ENCODE data around the gene ANGPTL8. TPM values are rescaled to one million over a fixed set of nuclear protein-coding genes. Genes with fewer than 3 reads are reported as not detected.

Gene ANGPTL8
- total and polyA plus RNA-seq, 2 experiments from 2014 or later = not detected

GRCh38 chr19:11238781-11239376, 540 bp upstream of the ANGPTL8 start:
- ATAC-seq = no peak
- peaks cover 9% of the 10 kb centered on the region for H3K4me1 Mint-ChIP-seq
- Histone ChIP-seq H3K4me3 (no peak overlapping the region), H2AFZ (no peak overlapping the region), H4K20me1 (replicated peaks; ENCODE audit: insufficient read depth) (no peaks in the 10 kb centered on the region), H3K4me1 (ENCODE audit: insufficient read depth) (no peaks in the 10 kb centered on the region), H3F3A (replicated peaks; ENCODE audit: low read depth) (no peaks in the 10 kb centered on the region), H3K27me3 (ENCODE audit: insufficient read depth) (no peaks in the 10 kb centered on the region), H3K27ac (ENCODE audit: low read depth) (no peak overlapping the region), H3K79me2 (replicated peaks; ENCODE audit: insufficient read depth) (no peaks in the 10 kb centered on the region), H3K9me2 (ENCODE audit: insufficient read depth) (no peaks in the 10 kb centered on the region), H3K36me3 (ENCODE audit: insufficient read depth) (no peaks in the 10 kb centered on the region; the same call in 1 of the 2 replicates), H3K4me2 (no peak overlapping the region)
- TF ChIP-seq NANOG (IDR thresholded peaks at IDR 0.05; ENCODE audit: borderline replicate concordance) (no peak), ZNF114 (CRISPR knock-in tag; IDR thresholded peaks at IDR 0.05) (no peak), EZH2phosphoT487 (IDR thresholded peaks at IDR 0.05; ENCODE audit: unreplicated experiment) (no peak), REST (IDR thresholded peaks at IDR 0.05; ENCODE audit: unreplicated experiment) (no peak), POLR2AphosphoS5 (IDR thresholded peaks at IDR 0.05; ENCODE audit: low read depth) (no peak), STAT1 (IDR thresholded peaks at IDR 0.05; ENCODE audit: unreplicated experiment) (no peak), ZNF331 (CRISPR knock-in tag; IDR thresholded peaks at IDR 0.05; ENCODE audit: low read depth) (no peak)
- no peak overlapping the region; the same call in 2 of the 3 replicates for H3K4me3 Mint-ChIP-seq
- no peaks in the 10 kb centered on the region for H3K9me3 Mint-ChIP-seq
- no peak overlapping the region for H3K27ac Mint-ChIP-seq
- peaks cover 30% of the 10 kb centered on the region for H3K36me3 Mint-ChIP-seq (ENCODE audit: low read depth)
- H3K27me3 Mint-ChIP-seq (ENCODE audit: insufficient read depth, low read depth, poor library complexity) = peaks cover 10% of the 10 kb centered on the region
- no peak for DNase-seq (ENCODE audit: low spot score)

GRCh38 chr19:11240008-11240444, 607 bp downstream of the ANGPTL8 start:
- Mint-ChIP-seq H3K27me3 (ENCODE audit: insufficient read depth, low read depth, poor library complexity) (peaks cover 11% of the 10 kb centered on the region), H3K4me1 (peaks cover 9% of the 10 kb centered on the region), H3K27ac (no peak overlapping the region), H3K9me3 (no peaks in the 10 kb centered on the region), H3K36me3 (ENCODE audit: low read depth) (peaks cover 30% of the 10 kb centered on the region), H3K4me3 (no peak overlapping the region)
- Histone ChIP-seq H3K4me2 (no peak overlapping the region), H3F3A (replicated peaks; ENCODE audit: low read depth) (no peaks in the 10 kb centered on the region), H3K4me3 (no peak overlapping the region), H3K79me2 (replicated peaks; ENCODE audit: insufficient read depth) (no peaks in the 10 kb centered on the region), H3K4me1 (ENCODE audit: insufficient read depth) (no peaks in the 10 kb centered on the region), H3K9me2 (ENCODE audit: insufficient read depth) (no peaks in the 10 kb centered on the region), H3K36me3 (ENCODE audit: insufficient read depth) (no peaks in the 10 kb centered on the region; the same call in 1 of the 2 replicates), H4K20me1 (replicated peaks; ENCODE audit: insufficient read depth) (no peaks in the 10 kb centered on the region; the same call in 1 of the 2 replicates), H3K27ac (ENCODE audit: low read depth) (no peak overlapping the region), H3K27me3 (ENCODE audit: insufficient read depth) (no peaks in the 10 kb centered on the region), H2AFZ (no peak overlapping the region)
- ATAC-seq (no peak), DNase-seq (ENCODE audit: low spot score) (no peak)
- TF ChIP-seq ZNF331 (CRISPR knock-in tag; IDR thresholded peaks at IDR 0.05; ENCODE audit: low read depth) (no peak), NANOG (IDR thresholded peaks at IDR 0.05; ENCODE audit: borderline replicate concordance) (no peak), JUNB (IDR thresholded peaks at IDR 0.05; ENCODE audit: unreplicated experiment) (no peak), ZNF114 (CRISPR knock-in tag; IDR thresholded peaks at IDR 0.05) (no peak), EZH2 (IDR thresholded peaks at IDR 0.05; ENCODE audit: low read depth, unreplicated experiment) (no peak), REST (IDR thresholded peaks at IDR 0.05; ENCODE audit: unreplicated experiment) (no peak), CREB1 (CRISPR knock-in tag; IDR thresholded peaks at IDR 0.05; ENCODE audit: low read depth) (no peak), ETS1 (IDR thresholded peaks at IDR 0.05) (no peak), EZH2phosphoT487 (IDR thresholded peaks at IDR 0.05; ENCODE audit: unreplicated experiment) (no peak)
